GM12892 (cell line): Measurements from ENCODE around the gene VMAC.

Source experiments
- DNase-seq: peaks from one replicate; pipeline ENCODE4 v3.0.0; 2011; ENCODE audit not compliant: insufficient read length
- FAIRE-seq: peaks from 2 replicates; lab custom pipeline; 2011; peaks lifted over from hg19 to GRCh38; lab: Jason Lieb, UNC
- POLR2A ChIP-seq: IDR thresholded peaks from 2 replicates; pipeline ENCODE4 v1.6.1; 2011; ENCODE audit warnings: low read depth, low read length, control low read depth
- POLR2AphosphoS5 ChIP-seq: IDR thresholded peaks from 2 replicates; pipeline ENCODE4 v1.6.1; 2011; ENCODE audit warnings: low read depth, low read length, control low read depth
- TAF1 ChIP-seq: IDR thresholded peaks from 2 replicates; pipeline ENCODE4 v1.6.1; 2011; ENCODE audit warnings: low read depth, mild to moderate bottlenecking, control low read depth, low read length, borderline replicate concordance

The VMAC gene

GRCh38 chr19:5936292-5936592 lies 31.6 kb downstream of the VMAC start:
- TF ChIP-seq TAF1: no peak
- TF ChIP-seq POLR2AphosphoS5: no peak
- TF ChIP-seq POLR2A: no peak
- FAIRE-seq (no peak), DNase-seq (no peak)

GRCh38 chr19:5937550-5937949 lies 32.9 kb downstream of the VMAC start:
- no peak for DNase-seq
- no peak for FAIRE-seq
- TF ChIP-seq POLR2A (no peak), POLR2AphosphoS5 (no peak), TAF1 (no peak)

- TF ChIP-seq POLR2A: no peak
- TF ChIP-seq TAF1: no peak
- TF ChIP-seq POLR2AphosphoS5: no peak
- FAIRE-seq: no peak
- DNase-seq: no peak
Measured at GRCh38 chr19:5940260-5941208, 35.9 kb downstream of the VMAC start.

GRCh38 chr19:5941673-5942072 lies 37.0 kb downstream of the VMAC start:
- no peak for DNase-seq
- TF ChIP-seq POLR2A (no peak), TAF1 (no peak), POLR2AphosphoS5 (no peak)
- FAIRE-seq: no peak

GRCh38 chr19:5943045-5943444 lies 38.4 kb downstream of the VMAC start:
- DNase-seq (no peak), FAIRE-seq (no peak)
- TF ChIP-seq POLR2A: no peak
- TF ChIP-seq POLR2AphosphoS5: no peak
- no peak for TF ChIP-seq TAF1

- DNase-seq (no peak), FAIRE-seq (no peak)
- TF ChIP-seq TAF1: no peak
- no peak for TF ChIP-seq POLR2A
- no peak for TF ChIP-seq POLR2AphosphoS5
Measured at GRCh38 chr19:5943623-5944022, 39.0 kb downstream of the VMAC start.

DNA sequence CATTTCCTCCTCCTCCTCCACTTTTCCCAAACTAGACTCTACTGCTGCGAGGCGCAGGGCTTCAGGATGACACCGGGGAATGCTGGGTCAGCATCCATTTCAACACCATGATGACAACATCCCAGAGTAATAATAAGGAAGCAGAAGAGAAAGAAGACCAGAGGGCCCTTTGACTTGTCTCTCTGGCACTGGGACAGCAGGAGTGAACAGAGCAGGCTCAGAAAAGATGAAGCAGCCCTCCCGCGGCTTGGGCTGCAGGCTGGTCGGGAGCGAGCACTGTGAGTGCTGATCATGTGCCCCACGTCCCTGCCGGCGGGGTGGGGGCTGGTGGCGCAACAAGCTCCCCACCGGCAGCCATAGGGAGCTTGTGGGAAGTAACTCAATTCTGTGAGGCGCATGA lies 42.8 kb downstream of the VMAC start:
- DNase-seq: no peak
- FAIRE-seq: no peak
- TF ChIP-seq TAF1: no peak
- TF ChIP-seq POLR2AphosphoS5: no peak
- TF ChIP-seq POLR2A: no peak

GRCh38 chr19:5948752-5949564 lies 44.3 kb downstream of the VMAC start:
- no peak for DNase-seq
- FAIRE-seq: no peak
- TF ChIP-seq POLR2AphosphoS5: no peak
- TF ChIP-seq TAF1: no peak
- no peak for TF ChIP-seq POLR2A

DNA sequence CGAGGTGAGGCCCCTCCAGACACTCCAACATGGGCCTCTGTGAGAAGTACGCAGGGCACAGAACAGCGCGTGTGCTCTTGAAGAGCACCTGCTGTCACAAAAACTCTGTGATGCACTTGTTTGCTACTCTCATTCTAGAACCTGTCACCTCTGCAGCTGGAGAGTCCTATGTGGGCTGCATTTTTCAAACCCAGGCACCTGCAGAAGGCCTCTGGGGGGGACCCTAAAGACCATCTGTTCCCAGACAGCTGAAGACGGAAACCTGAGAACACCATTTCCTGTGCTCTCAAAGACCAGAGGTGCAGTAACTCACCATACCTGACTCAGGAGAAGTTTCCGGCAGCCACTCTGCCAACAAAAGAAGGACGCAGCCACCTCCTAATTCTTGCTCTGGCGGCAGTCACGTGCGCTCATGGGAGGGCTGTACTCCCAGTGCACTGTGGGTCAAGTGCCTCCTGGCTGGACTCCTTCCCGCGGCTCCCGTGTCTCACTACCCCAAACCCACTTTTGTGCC lies 45.2 kb downstream of the VMAC start:
- FAIRE-seq (no peak), DNase-seq (no peak)
- TF ChIP-seq POLR2A: no peak
- TF ChIP-seq TAF1: no peak
- TF ChIP-seq POLR2AphosphoS5: no peak

- TF ChIP-seq POLR2AphosphoS5: no peak
- no peak for TF ChIP-seq POLR2A
- TF ChIP-seq TAF1: no peak
- FAIRE-seq (no peak), DNase-seq (no peak)
Measured at GRCh38 chr19:5950741-5951140, 46.1 kb downstream of the VMAC start.

DNA sequence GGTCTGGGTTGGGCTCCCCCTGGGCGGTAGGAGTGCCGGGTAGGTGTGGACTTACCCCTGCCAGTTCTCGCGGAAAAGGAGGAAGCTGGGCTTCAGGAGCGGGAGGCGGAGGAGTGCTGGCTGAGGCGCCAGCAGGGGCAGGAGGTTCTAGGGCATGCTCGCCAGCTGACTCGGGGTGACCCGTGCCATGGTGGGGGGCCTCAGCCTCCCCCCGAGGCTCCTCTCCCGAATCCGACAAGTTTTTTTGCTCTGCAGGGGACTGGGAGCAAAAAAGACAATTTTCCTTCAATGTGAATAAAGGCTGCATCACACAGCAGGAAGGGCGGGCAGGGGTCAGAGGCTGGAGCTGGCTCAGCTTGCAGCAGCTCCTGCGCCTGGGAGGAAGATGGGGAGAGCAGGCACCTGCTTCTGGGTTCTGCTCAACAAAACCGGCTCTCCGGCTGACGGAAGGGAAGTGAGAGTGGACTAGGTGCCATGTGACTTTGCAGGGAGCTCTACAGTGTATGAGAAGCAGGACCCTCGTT lies 46.7 kb downstream of the VMAC start:
- no peak for DNase-seq

More for the DNA sequence above, 46.7 kb downstream of the VMAC start:
- TF ChIP-seq POLR2A: no peak
- TF ChIP-seq POLR2AphosphoS5: no peak
- TF ChIP-seq TAF1: no peak
- FAIRE-seq: no peak
